Measurements from ENCODE around the gene SCYGR4. TPM values are rescaled to one million over a fixed set of nuclear protein-coding genes. Genes with fewer than 3 reads are reported as not detected.
"Not testable (repeated sequence)": the region's sequence is repeated elsewhere in the genome, so short reads cannot be mapped to it uniquely, and the experiment has no call there.

SCYGR4 gene
- not detected for total RNA-seq
- long read RNA-seq, result 0 reads

GRCh38 chr2:227617316-227618230 is at the start of gene SCYGR4:
TSS of gene SCYGR4 (plus strand) at chr2:227617498. CDS start at chr2:227617498, 0 bp downstream.
- intact Hi-C loops (cut with DNase I), result no loop called here
- DNase-seq, result no peak
- ATAC-seq (ENCODE audit: poor library complexity), result peak; percentile 71

- ATAC-seq (ENCODE audit: poor library complexity) (no peak), DNase-seq (no peak)
- intact Hi-C loops (cut with DNase I), result no loop called here
These were observed 48.5 kb upstream of the SCYGR4 start for GRCh38 chr2:227568852-227569169.

GRCh38 chr2:227570615-227571014 is 46.7 kb upstream of the SCYGR4 start:
- DNase-seq, result no peak
- intact Hi-C loops (cut with DNase I), result no loop called here
- ATAC-seq (ENCODE audit: poor library complexity), result no peak

- ATAC-seq (ENCODE audit: poor library complexity), result no peak
- DNase-seq, result no peak
- intact Hi-C loops (cut with DNase I), result no loop called here
These were observed 41.2 kb upstream of the SCYGR4 start for GRCh38 chr2:227576110-227576509.

- intact Hi-C loops (cut with DNase I), result no loop called here
- ATAC-seq (ENCODE audit: poor library complexity), result no peak
- no peak for DNase-seq
These were observed 40.5 kb upstream of the SCYGR4 start for GRCh38 chr2:227576812-227577211.

GRCh38 chr2:227577555-227577954 is 39.7 kb upstream of the SCYGR4 start:
- no peak for ATAC-seq (ENCODE audit: poor library complexity)
- no peak for DNase-seq
- intact Hi-C loops (cut with DNase I), result no loop called here

- no peak for ATAC-seq (ENCODE audit: poor library complexity)
- intact Hi-C loops (cut with DNase I), result no loop called here
- no peak for DNase-seq
These were observed 38.7 kb upstream of the SCYGR4 start for GRCh38 chr2:227578642-227579041.

- no peak for DNase-seq
- ATAC-seq (ENCODE audit: poor library complexity), result no peak
- intact Hi-C loops (cut with DNase I), result no loop called here
These were observed 37.5 kb upstream of the SCYGR4 start for GRCh38 chr2:227579791-227580190.

GRCh38 chr2:227582369-227582768 is 34.9 kb upstream of the SCYGR4 start:
- DNase-seq (no peak), ATAC-seq (ENCODE audit: poor library complexity) (no peak)
- intact Hi-C loops (cut with DNase I), result no loop called here

GRCh38 chr2:227592694-227593387 is 24.5 kb upstream of the SCYGR4 start:
- ATAC-seq (ENCODE audit: poor library complexity) (no peak), DNase-seq (no peak)
- intact Hi-C loops (cut with DNase I), result no loop called here

- no peak for DNase-seq
- intact Hi-C loops (cut with DNase I), result no loop called here
- no peak for ATAC-seq (ENCODE audit: poor library complexity)
These were observed 21.5 kb upstream of the SCYGR4 start for GRCh38 chr2:227595797-227596196.

GRCh38 chr2:227597036-227597435 is 20.3 kb upstream of the SCYGR4 start:
- intact Hi-C loops (cut with DNase I), result no loop called here
- DNase-seq (no peak), ATAC-seq (ENCODE audit: poor library complexity) (no peak)

- DNase-seq, result no peak
- no peak for ATAC-seq (ENCODE audit: poor library complexity)
- intact Hi-C loops (cut with DNase I), result no loop called here
These were observed 19.3 kb upstream of the SCYGR4 start for GRCh38 chr2:227597998-227598397.

- ATAC-seq (ENCODE audit: poor library complexity); DNase-seq; intact Hi-C loops (cut with DNase I): not testable (repeated sequence)
These were observed 18.3 kb upstream of the SCYGR4 start, which contains the start of gene SCYGR2 for GRCh38 chr2:227598835-227599503. TSS of gene SCYGR2 (plus strand) at chr2:227598893. CDS start at chr2:227598893, 0 bp downstream.

- ATAC-seq (ENCODE audit: poor library complexity) (no peak), DNase-seq (no peak)
- intact Hi-C loops (cut with DNase I), result no loop called here
These were observed 14.9 kb upstream of the SCYGR4 start for GRCh38 chr2:227602358-227602757.

- no peak for DNase-seq
- ATAC-seq (ENCODE audit: poor library complexity), result peak; percentile 57
- intact Hi-C loops (cut with DNase I), result no loop called here
These were observed 10.8 kb upstream of the SCYGR4 start for GRCh38 chr2:227606476-227606875.

- ATAC-seq (ENCODE audit: poor library complexity) (no peak), DNase-seq (no peak)
- intact Hi-C loops (cut with DNase I), result no loop called here
These were observed 9.4 kb upstream of the SCYGR4 start for GRCh38 chr2:227607941-227608340.

GRCh38 chr2:227608561-227609338 is 8.5 kb upstream of the SCYGR4 start:
- ATAC-seq (ENCODE audit: poor library complexity) (peak; percentile 31), DNase-seq (no peak)
- intact Hi-C loops (cut with DNase I), result no loop called here

GRCh38 chr2:227610123-227610522 is 7.2 kb upstream of the SCYGR4 start:
- DNase-seq (no peak), ATAC-seq (ENCODE audit: poor library complexity) (no peak)
- intact Hi-C loops (cut with DNase I), result no loop called here
